ENCODE results near the gene MMD.

Gene MMD

DNA sequence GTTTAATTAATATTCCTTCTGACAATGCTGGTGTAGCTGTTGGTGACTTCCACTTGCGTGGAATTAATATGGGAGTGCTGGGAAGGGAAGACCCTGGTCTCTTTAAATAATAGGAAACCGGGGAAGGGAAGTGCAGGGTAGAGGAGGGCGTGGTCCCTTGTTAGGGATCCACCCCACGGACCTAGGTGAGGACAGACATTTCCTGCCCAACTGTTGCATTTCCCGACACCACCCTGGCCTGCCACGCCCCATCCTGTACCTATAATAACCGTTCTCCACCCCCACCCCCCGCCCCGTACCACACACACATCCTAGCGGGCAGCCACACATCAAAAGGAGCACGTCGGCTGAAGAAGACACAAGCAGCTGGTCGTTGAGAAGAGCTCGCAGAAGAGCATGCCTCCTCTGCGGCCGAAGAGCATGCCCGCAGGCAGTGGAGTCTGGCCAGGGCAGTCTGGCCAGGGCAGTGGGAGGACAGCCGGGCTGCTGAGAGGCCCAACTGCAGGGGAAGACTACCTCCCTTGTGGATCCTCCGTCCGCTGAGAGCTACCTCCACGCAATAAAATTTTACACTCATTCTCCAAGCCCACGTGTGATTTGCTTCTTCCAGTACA lies 36.8 kb upstream of the MMD start:
- TF ChIP-seq, protein P1, sequence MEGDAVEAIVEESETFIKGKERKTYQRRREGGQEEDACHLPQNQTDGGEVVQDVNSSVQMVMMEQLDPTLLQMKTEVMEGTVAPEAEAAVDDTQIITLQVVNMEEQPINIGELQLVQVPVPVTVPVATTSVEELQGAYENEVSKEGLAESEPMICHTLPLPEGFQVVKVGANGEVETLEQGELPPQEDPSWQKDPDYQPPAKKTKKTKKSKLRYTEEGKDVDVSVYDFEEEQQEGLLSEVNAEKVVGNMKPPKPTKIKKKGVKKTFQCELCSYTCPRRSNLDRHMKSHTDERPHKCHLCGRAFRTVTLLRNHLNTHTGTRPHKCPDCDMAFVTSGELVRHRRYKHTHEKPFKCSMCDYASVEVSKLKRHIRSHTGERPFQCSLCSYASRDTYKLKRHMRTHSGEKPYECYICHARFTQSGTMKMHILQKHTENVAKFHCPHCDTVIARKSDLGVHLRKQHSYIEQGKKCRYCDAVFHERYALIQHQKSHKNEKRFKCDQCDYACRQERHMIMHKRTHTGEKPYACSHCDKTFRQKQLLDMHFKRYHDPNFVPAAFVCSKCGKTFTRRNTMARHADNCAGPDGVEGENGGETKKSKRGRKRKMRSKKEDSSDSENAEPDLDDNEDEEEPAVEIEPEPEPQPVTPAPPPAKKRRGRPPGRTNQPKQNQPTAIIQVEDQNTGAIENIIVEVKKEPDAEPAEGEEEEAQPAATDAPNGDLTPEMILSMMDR (IDR thresholded peaks at IDR 0.05; ENCODE audit: insufficient read depth, low read depth, low read length, missing control alignments): no peak
- DNase-seq (ENCODE audit: low read depth): no peak
- H3K4me3 ChIP-seq (ENCODE audit: low read length): no peak overlapping the region

DNA sequence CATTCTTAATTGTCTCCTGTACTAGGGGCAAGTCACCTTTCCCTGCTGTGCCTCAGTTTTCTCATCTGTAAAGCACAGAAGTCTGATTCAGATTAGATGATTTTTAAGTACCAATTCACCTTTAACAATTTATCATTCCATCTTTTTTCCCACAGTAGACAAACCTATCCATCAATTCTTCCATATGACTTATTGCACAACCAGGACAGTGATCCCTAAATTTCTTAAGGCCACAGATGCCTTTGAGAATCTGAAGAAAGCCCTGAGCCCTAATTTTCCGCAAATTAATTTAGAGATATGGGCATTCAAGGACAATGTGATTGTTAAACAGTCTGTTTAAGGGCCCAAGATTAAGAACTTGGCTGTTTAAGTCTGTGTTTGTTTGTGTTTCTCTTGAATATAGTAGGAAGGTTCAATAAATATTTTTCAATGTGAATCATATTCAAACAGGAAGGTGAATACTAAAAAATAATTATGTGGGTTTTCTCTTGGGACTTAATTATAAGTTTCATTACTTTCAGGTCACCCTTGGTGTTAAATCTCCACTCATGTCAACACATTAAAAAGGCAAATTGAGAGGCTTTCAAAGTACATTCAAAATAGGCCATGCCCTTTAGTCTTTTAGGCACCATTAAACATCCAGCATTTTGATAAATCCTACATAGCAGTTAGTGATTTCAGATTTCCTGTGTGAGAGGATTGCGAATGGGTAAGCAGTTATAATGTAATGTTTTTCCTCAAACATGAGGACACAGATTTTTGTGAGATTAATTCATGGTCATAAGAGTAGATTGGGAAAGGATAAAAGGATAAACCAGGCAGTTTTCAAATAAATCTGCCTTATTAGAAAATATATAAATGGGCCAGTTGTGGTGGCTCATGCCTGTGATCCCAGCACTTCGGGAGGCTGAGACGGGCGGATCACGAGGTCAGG lies 34.9 kb upstream of the MMD start:
- TF ChIP-seq, protein P1 (IDR thresholded peaks at IDR 0.05; ENCODE audit: insufficient read depth, low read depth, low read length, missing control alignments): no peak
- H3K4me3 ChIP-seq (ENCODE audit: low read length): no peak overlapping the region
- DNase-seq (ENCODE audit: low read depth): no peak

DNA sequence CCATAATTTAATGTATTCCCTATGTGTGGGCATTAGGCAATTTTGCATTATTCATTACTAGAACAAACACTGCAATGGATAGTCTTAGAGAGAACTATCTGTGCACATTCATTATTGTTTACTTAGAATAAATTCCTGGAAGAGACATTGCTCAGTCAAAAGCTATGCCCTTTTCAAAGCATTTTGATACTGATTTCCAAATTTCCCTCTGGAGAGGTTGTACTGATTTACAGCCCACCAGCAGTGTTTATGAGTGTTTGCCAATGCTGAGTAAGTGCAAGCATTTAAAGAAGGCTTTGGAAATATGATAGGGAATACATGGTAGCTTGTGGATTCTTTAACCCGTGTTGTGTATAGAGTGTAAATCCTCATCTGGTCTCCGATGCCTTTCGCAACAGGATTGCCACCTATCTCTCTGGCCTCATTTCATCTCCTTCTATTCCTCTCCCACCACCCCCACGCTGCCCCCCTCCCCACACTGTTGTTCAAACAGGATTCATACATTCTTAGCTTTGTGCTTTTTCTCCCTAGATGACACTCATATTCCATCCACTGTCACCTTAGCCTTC lies 33.4 kb upstream of the MMD start:
- H3K4me3 ChIP-seq (ENCODE audit: low read length): no peak overlapping the region
- TF ChIP-seq, protein P1 (IDR thresholded peaks at IDR 0.05; ENCODE audit: insufficient read depth, low read depth, low read length, missing control alignments): no peak
- peak; percentile 78 for DNase-seq (ENCODE audit: low read depth)

DNA sequence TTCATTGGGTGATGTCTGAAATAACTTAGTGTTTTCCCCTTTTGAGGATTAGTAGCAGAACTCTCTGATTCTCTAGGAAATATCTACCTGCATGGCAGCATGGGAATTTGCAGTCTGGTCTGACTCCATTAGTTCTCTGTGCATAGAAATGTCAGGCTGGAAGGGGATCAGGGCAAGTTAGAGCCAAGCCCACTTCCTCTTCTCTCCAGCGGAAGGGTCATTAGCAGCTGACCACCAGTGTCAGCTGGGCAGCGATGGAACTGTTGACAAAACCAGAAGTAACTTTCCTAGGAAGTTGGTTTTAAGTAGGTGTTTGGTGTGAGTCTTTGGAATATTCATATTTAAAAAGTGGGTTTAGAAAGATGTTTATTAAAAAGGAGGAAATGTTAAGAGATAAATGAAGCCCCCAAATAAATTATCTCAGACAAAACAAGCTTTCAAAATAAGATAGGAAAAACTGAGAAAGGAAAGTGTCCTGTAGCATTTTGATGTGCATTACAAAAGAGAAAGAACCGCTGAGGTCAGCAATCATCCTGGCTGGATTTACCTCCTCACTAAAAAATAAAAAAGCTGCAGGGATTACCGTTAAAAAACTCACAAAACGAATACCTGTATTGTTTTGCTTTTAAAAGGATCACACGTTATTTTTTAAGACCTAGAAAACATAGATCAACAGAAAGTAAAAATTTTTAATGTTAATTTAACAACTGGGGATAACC lies 32.4 kb upstream of the MMD start:
- TF ChIP-seq, protein P1 (IDR thresholded peaks at IDR 0.05; ENCODE audit: insufficient read depth, low read depth, low read length, missing control alignments): no peak
- no peak overlapping the region for H3K4me3 ChIP-seq (ENCODE audit: low read length)
- DNase-seq (ENCODE audit: low read depth): no peak

DNA sequence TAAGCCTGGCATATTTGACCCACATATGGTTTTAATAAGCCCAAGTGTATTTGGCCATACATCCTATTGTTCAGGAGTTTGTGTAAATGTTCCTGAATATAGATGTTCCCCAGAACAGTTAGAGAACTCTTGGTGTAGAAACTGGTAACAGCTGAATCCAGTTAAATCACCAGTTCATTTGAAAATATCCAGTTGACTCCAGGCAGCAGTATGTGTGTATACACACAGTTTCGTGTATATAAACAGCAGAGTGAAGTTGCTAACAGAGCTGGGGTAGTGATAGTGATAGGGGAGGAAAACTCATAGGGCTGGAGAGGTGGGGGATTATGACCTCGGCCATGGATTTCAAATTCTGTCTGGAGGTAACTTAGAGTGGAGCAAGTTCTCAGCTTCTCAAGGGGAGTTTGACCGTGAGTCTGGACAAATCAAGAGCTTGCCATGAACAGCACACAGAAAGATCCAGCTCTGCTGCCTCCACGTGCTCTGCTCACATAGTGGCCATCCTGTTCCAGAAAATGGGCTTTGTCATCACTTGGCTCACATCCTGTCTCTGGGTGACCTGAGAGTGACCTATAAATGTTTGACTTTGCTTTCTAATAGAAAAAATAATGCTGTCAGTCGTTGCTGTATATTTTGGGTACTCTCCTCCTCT lies 30.6 kb upstream of the MMD start:
- DNase-seq (ENCODE audit: low read depth): peak; percentile 35
- no peak overlapping the region for H3K4me3 ChIP-seq (ENCODE audit: low read length)
- TF ChIP-seq, protein P1 (IDR thresholded peaks at IDR 0.05; ENCODE audit: insufficient read depth, low read depth, low read length, missing control alignments): no peak

DNA sequence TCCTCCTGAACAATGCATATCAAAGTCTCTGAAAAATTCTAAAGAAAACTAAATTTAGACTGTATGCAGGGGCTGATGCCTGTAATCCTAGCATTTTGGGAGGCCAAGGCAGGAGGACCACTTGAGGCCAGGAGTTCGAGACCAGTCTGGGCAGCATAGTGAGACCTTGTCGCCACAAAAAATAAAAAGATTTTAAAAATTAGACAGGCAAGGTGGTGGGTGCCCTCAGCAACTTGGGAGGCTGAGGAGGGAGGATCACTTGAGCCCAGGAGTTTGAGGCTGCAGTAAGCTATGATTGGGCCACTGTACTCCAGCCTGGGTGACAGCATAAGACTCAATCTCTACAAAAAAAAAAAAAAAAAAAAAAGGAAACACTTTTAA lies 30.1 kb upstream of the MMD start:
- DNase-seq (ENCODE audit: low read depth): no peak
- no peak overlapping the region for H3K4me3 ChIP-seq (ENCODE audit: low read length)
- TF ChIP-seq, protein P1 (IDR thresholded peaks at IDR 0.05; ENCODE audit: insufficient read depth, low read depth, low read length, missing control alignments): no peak
